Trophoblast cell (in vitro differentiated cells and primary cell): Measurements from ENCODE around the gene LRRC2.
A peak's percentile ranks its signal among the peaks of the same experiment; 100 is the strongest.

Experiments used
- DNase-seq, 2 donors: peaks; one replicate each; pipeline ENCODE4 v3.0.0-alpha.2; 2016
- H2AFZ ChIP-seq: 2 replicates; pipeline ENCODE4 v1.6.1; 2013; ENCODE audit warnings: low read length, moderate library complexity, mild to moderate bottlenecking; ENCODE audit not compliant: insufficient read depth, poor library complexity
- H2AK5ac ChIP-seq: 2 replicates; pipeline ENCODE4 v1.6.1; 2013; ENCODE audit warnings: mild to moderate bottlenecking, low read length
- H2BK120ac ChIP-seq: 2 replicates; pipeline ENCODE4 v1.6.1; 2013; ENCODE audit warnings: low read length, mild to moderate bottlenecking, moderate library complexity; ENCODE audit not compliant: insufficient read depth, poor library complexity
- H2BK12ac ChIP-seq: 2 replicates; pipeline ENCODE4 v1.6.1; 2013; ENCODE audit warnings: mild to moderate bottlenecking, low read length, moderate library complexity
- H2BK5ac ChIP-seq: 2 replicates; pipeline ENCODE4 v1.6.1; 2013; ENCODE audit warnings: low read length, low read depth, moderate library complexity, mild to moderate bottlenecking; ENCODE audit not compliant: poor library complexity
- H3K14ac ChIP-seq: 2 replicates; pipeline ENCODE4 v1.6.1; 2013; ENCODE audit warnings: mild to moderate bottlenecking, low read length
- H3K18ac ChIP-seq: 2 replicates; pipeline ENCODE4 v1.6.1; 2013; ENCODE audit warnings: mild to moderate bottlenecking, low read length
- H3K23ac ChIP-seq: 2 replicates; pipeline ENCODE4 v1.6.1; 2013; ENCODE audit warnings: low read length
- H3K27ac ChIP-seq: 2 replicates; pipeline ENCODE4 v1.5.1; 2013; ENCODE audit warnings: low read depth, mild to moderate bottlenecking, inconsistent platforms, low read length, moderate library complexity
- H3K27me3 ChIP-seq: 2 replicates; pipeline ENCODE4 v1.6.1; 2013; ENCODE audit warnings: inconsistent platforms, mild to moderate bottlenecking, low read length, moderate library complexity; ENCODE audit not compliant: insufficient read depth
- H3K36me3 ChIP-seq, 2 experiments: 1 replicate in 1 of 2; 2 replicates in 1 of 2; pipeline ENCODE4 v1.6.1; 2013; ENCODE audit warnings: low read length in 2 of 2, mild to moderate bottlenecking in 2 of 2, moderate library complexity in 1 of 2; ENCODE audit not compliant: insufficient read depth in 2 of 2, control insufficient read depth in 1 of 2
- H3K4ac ChIP-seq: 2 replicates; pipeline ENCODE4 v1.6.1; 2013; ENCODE audit warnings: low read depth, mild to moderate bottlenecking, low read length, moderate library complexity
- H3K4me1 ChIP-seq, 2 experiments: 1 replicate in 1 of 2; 2 replicates in 1 of 2; pipeline ENCODE4 v1.6.1; 2013; ENCODE audit warnings: low read length in 2 of 2, mild to moderate bottlenecking in 2 of 2, moderate library complexity in 1 of 2; ENCODE audit not compliant: insufficient read depth in 2 of 2, control insufficient read depth in 1 of 2
- H3K4me2 ChIP-seq: 2 replicates; pipeline ENCODE4 v1.6.1; 2013; ENCODE audit warnings: inconsistent platforms, mild to moderate bottlenecking, low read length, moderate library complexity
- H3K4me3 ChIP-seq: 2 replicates; pipeline ENCODE4 v1.5.1; 2013; ENCODE audit warnings: mild to moderate bottlenecking, low read depth, low read length, inconsistent platforms
- H3K79me1 ChIP-seq: one replicate; pipeline ENCODE4 v1.6.1; 2013; ENCODE audit warnings: low read length
- H3K79me2 ChIP-seq: 2 replicates; pipeline ENCODE4 v1.6.1; 2013; ENCODE audit warnings: low read length, mild to moderate bottlenecking; ENCODE audit not compliant: control insufficient read depth, insufficient read depth, poor library complexity
- H3K9ac ChIP-seq: 2 replicates; pipeline ENCODE4 v1.6.1; 2013; ENCODE audit warnings: mild to moderate bottlenecking, low read length
- H3K9me3 ChIP-seq: 2 replicates; pipeline ENCODE4 v1.6.1; 2013; ENCODE audit warnings: low read depth, mild to moderate bottlenecking, control low read depth, inconsistent platforms, low read length; ENCODE audit not compliant: insufficient read depth
- H4K12ac ChIP-seq: 2 replicates; pipeline ENCODE4 v1.6.1; 2013; ENCODE audit warnings: low read depth, mild to moderate bottlenecking, low read length, moderate library complexity
- H4K8ac ChIP-seq: 2 replicates; pipeline ENCODE4 v1.6.1; 2013; ENCODE audit warnings: low read depth, mild to moderate bottlenecking, low read length, moderate library complexity
- H4K91ac ChIP-seq: one replicate; pipeline ENCODE4 v1.6.1; 2013; ENCODE audit warnings: low read depth, mild to moderate bottlenecking, low read length, moderate library complexity
- WGBS: extraction: QIAGEN DNeasy Blood & Tissue Kit; methylation state at CpG from one replicate; pipeline ENCODE4 v1.1.7; 2013; ENCODE audit warnings: missing lambda C conversion rate; ENCODE audit not compliant: insufficient read length, insufficient coverage; ENCODE audit errors: extremely low coverage; 5-methylcytosine and 5-hydroxymethylcytosine counted together

Gene LRRC2

DNA sequence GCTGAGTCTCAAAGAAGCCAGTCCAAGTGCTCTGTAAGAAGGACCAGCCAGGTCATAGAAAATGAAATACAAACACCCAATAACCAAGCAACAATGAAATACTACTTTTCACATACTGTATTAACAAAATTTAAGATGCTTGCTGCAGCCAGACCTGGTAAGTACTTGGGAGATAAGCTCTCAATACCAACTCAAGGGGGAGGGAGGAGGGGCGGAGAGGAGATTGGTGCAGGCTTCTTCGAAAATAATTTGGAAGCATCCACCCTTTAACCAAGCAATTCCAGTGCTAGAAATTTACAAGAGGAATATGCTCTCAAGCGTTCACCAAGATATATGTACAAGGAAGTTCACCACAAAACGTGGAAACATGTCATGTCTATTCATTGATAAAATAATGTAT, 7.6 kb upstream of the LRRC2 start:
- H4K12ac ChIP-seq = no peak overlapping the region
- H2BK5ac ChIP-seq = no peak overlapping the region
- peaks cover 2% of the 10 kb centered on the region for H3K9me3 ChIP-seq
- no peaks in the 10 kb centered on the region for H3K79me2 ChIP-seq
- no peak overlapping the region for H4K91ac ChIP-seq
- no peak overlapping the region for H3K4me2 ChIP-seq
- no peak overlapping the region for H3K4ac ChIP-seq
- no peak overlapping the region for H2BK12ac ChIP-seq
- no peak overlapping the region for H3K14ac ChIP-seq
- H3K79me1 ChIP-seq = peaks cover 1% of the 10 kb centered on the region
- DNase-seq = no peak
- no peak overlapping the region for H3K27ac ChIP-seq
- H2BK120ac ChIP-seq = no peak overlapping the region
- no peak overlapping the region for H2AK5ac ChIP-seq
- H2AFZ ChIP-seq = no peak overlapping the region
- H3K23ac ChIP-seq = no peak overlapping the region
- H3K36me3 ChIP-seq = no peaks in the 10 kb centered on the region
- no peak overlapping the region for H3K9ac ChIP-seq
- no peak overlapping the region for H3K18ac ChIP-seq
- H4K8ac ChIP-seq = no peak overlapping the region
- peaks cover 6% of the 10 kb centered on the region for H3K27me3 ChIP-seq
- WGBS = no CpG with 5 or more reads among the region's 4 CpGs
- H3K4me1 ChIP-seq = peaks cover 7 to 12% of the 10 kb centered on the region in 2 experiments
- no peak overlapping the region for H3K4me3 ChIP-seq

DNA sequence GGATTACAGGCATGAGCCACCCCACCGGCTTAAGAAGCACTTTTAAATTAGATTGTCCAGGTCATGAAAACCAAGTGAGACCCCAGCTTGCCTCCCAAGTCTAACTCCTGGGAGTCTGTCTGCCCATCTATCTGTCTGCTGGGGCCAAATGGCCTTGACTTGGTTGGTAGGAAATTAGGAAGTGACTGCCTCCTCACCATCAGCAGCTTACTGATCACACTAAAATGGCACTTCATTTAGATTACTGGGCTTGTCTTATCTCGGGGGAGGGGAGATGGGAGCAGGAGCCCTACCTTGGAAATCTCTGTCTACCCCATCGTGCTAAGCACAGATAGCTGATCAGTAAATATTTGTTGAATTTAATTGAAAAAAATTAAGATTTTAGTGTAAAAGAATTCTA, 5.6 kb upstream of the LRRC2 start:
- no peaks in the 10 kb centered on the region for H3K79me2 ChIP-seq
- no peak overlapping the region for H2AFZ ChIP-seq
- no peak overlapping the region for H4K8ac ChIP-seq
- H2AK5ac ChIP-seq = no peak overlapping the region
- H4K12ac ChIP-seq = no peak overlapping the region
- H3K36me3 ChIP-seq = no peaks in the 10 kb centered on the region
- no peaks in the 10 kb centered on the region for H3K79me1 ChIP-seq
- peaks cover 2% of the 10 kb centered on the region for H3K9me3 ChIP-seq
- no peak overlapping the region for H3K4me3 ChIP-seq
- DNase-seq = no peak
- H3K27me3 ChIP-seq = peaks cover 3% of the 10 kb centered on the region
- H3K4ac ChIP-seq = no peak overlapping the region
- H3K23ac ChIP-seq = no peak overlapping the region
- no peak overlapping the region for H2BK120ac ChIP-seq
- no peak overlapping the region for H2BK5ac ChIP-seq
- no peak overlapping the region for H3K9ac ChIP-seq
- no peak overlapping the region for H3K18ac ChIP-seq
- no peak overlapping the region for H3K14ac ChIP-seq
- peaks cover 5 to 7% of the 10 kb centered on the region in 2 experiments for H3K4me1 ChIP-seq
- no CpG with 5 or more reads among the region's 3 CpGs for WGBS
- no peak overlapping the region for H3K4me2 ChIP-seq
- no peak overlapping the region for H4K91ac ChIP-seq
- H3K27ac ChIP-seq = no peak overlapping the region
- H2BK12ac ChIP-seq = no peak overlapping the region

DNA sequence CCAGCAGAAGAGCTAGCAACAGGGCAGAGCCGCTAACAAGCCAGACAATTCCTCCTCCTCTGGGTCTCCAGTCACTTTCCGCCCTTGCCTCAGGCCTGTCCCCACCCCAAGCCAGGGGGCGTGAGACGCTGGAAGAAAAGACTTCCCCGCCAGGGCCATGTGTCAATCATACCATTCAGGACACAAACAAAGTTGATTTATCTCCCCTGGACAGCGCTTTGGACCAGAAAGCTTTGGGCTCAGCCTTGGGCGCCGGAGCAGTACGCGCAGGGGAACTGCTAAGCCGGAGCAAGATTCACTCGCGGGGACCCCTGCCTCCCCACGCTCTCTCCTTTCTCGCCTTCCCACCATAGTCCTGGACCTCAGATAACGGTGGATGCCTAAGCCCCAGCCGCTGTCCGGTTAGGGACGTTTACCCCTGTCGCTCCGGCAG, 479 bp downstream of the LRRC2 start:
- Histone ChIP-seq H2BK5ac (no peak overlapping the region), H4K12ac (no peak overlapping the region)

DNA sequence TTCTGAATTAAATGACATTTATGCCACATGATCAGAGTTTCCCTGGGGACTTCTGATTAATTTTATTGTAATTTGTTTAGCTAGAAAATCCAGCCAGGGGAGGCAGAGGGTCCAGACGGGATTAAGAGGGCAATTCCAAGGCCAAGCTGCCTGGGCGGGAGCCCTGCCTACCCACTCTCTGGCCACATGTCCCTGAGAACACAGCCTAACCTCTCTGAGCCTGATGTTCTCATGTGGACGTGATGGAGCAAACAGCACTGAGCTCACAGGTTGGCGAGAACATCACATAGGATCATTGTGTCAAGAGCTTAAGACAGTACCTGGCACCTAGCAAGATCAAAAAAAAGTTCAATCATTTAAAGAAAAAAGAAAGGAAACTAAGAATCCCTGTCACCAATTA, 1.0 kb downstream of the LRRC2 start:
- no CpG with 5 or more reads among the region's 4 CpGs for WGBS
- Histone ChIP-seq H3K23ac (no peak overlapping the region), H2BK5ac (no peak overlapping the region), H3K14ac (no peak overlapping the region), H2BK12ac (no peak overlapping the region), H3K9me3 (no peaks in the 10 kb centered on the region), H4K12ac (no peak overlapping the region), H3K9ac (no peak overlapping the region), H4K91ac (no peak overlapping the region), H3K18ac (no peak overlapping the region), H3K79me2 (no peaks in the 10 kb centered on the region), H3K4ac (no peak overlapping the region), H3K4me3 (no peak overlapping the region), H3K4me1 (peaks cover 8 to 11% of the 10 kb centered on the region in 2 experiments), H2AFZ (no peak overlapping the region), H2BK120ac (no peak overlapping the region), H3K27me3 (no peaks in the 10 kb centered on the region), H3K4me2 (no peak overlapping the region), H3K79me1 (no peaks in the 10 kb centered on the region), H3K36me3 (no peaks in the 10 kb centered on the region), H2AK5ac (no peak overlapping the region), H4K8ac (no peak overlapping the region), H3K27ac (no peak overlapping the region)
- no peak for DNase-seq

More for the DNA sequence above, 479 bp downstream of the LRRC2 start:
- Histone ChIP-seq H3K14ac (peak overlapping the region; percentile 11), H3K27me3 (no peaks in the 10 kb centered on the region), H3K79me1 (no peaks in the 10 kb centered on the region), H2BK120ac (no peak overlapping the region), H3K27ac (no peak overlapping the region), H3K4ac (no peak overlapping the region), H3K4me1 (peaks cover 8 to 11% of the 10 kb centered on the region in 2 experiments), H3K79me2 (no peaks in the 10 kb centered on the region), H2AFZ (peak overlapping the region; percentile 40), H2AK5ac (no peak overlapping the region), H3K9me3 (no peaks in the 10 kb centered on the region), H4K8ac (peak overlapping the region; percentile 36), H3K4me3 (peak overlapping the region; percentile 65), H3K36me3 (no peaks in the 10 kb centered on the region), H3K18ac (no peak overlapping the region), H3K9ac (no peak overlapping the region), H2BK12ac (no peak overlapping the region), H4K91ac (no peak overlapping the region), H3K23ac (no peak overlapping the region), H3K4me2 (peak overlapping the region; percentile 81)
- no peak for DNase-seq
- no CpG with 5 or more reads among the region's 21 CpGs for WGBS
